Suppressor macrophage treated with lipopolysaccharide for 1 hour (primary cell): Measurements from ENCODE around the gene DEDD2.

Experiments used
- DNase-seq, 3 donors: peaks; one replicate each; pipeline ENCODE4 v3.0.0-alpha.2; 2020 to 2022

The DEDD2 gene

GRCh38 chr19:42169486-42170413, 47.7 kb downstream of the DEDD2 start:
- no peak for DNase-seq

- DNase-seq = no peak
Observed at GRCh38 chr19:42168206-42168605, 49.3 kb downstream of the DEDD2 start.

DNA sequence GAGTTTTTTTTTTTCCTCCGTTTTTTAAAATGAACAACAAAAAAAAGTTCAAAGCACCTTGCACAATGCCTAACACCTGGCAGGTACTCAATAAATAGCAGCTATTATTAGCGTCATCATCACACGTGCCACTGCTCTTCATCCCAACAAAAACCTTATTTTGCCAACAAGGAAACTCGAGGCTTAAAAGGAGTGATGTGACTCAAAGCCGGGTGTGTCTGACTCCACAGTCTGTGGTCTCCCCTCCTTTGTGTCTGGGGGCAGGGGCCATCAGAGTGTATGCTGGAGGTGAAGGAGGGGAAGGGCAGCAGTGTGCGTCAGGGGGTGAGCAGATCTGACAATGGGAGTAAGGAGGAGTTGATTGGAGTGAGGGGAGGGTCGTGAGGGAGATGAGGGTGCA, 51.2 kb downstream of the DEDD2 start:
- no peak for DNase-seq

GRCh38 chr19:42165146-42165545, 52.3 kb downstream of the DEDD2 start:
- DNase-seq = peak; percentile 75 to 84 (median 80)

- DNase-seq = no peak
Observed at GRCh38 chr19:42161616-42162263, 55.7 kb downstream of the DEDD2 start.

DNA sequence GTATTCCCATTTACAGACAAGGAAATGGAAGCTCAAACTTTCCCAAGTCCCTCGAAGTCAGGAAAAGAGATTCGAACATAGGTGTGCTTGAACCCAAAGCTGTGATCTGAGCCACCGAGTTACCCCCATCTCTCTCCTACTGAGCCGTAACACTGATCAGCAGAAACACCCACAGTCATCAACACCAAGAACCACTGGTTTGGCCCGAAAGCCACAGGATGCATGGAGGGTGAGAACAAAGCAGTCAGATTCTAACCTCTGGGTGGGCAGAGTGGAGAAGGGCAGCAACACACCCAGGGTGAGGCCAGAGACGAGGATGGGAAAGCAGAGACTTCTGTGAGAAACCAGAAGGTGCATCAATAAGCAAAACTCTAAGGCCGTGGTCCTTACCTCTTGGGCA, 57.5 kb downstream of the DEDD2 start:
- no peak for DNase-seq

GRCh38 chr19:42158926-42159325, 58.6 kb downstream of the DEDD2 start:
- no peak for DNase-seq

DNA sequence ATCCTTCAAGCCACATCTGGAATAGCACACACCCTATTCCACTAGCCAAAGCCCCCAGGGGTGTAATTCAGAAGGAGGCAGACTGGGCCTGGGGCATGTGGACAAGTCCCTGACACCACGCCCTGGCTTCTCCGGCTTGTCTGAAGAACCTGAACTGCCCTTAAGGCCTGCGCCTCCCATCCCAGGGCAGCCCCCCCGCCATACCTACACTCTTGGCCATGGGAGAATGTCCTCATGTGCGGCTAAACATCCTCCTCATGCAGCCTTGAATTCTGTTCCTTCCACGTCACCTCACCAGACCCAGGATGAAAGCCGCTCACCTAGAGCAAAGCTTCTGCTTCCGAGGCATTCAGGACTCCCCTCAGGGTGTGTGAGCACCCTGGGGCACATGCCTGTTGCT, 60.9 kb downstream of the DEDD2 start:
- no peak for DNase-seq

DNA sequence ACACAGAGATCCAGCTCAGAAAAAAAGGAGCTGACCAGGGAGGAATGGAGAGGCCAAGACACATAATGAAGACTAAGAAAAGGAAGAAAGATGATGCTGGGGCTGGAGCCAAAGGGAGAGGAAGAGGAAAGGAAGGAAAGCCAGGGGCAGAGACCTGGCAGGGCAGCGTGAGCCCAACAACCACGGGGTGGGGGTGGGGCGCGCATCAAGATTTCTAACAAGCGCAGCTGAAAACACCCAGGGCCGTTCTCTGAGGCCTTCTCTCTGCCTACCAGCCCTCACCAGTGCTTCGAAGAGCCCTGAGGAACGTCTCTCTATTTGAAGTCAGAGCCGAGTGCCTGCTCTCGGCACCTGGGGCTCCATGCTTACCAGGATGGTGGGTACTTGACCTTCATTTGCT, 61.7 kb downstream of the DEDD2 start:
- no peak for DNase-seq

- DNase-seq = no peak
Observed at GRCh38 chr19:42154471-42155323, 62.8 kb downstream of the DEDD2 start.

GRCh38 chr19:42153672-42154433, 63.6 kb downstream of the DEDD2 start:
- no peak for DNase-seq

GRCh38 chr19:42152910-42153671, 64.4 kb downstream of the DEDD2 start:
- no peak for DNase-seq

DNA sequence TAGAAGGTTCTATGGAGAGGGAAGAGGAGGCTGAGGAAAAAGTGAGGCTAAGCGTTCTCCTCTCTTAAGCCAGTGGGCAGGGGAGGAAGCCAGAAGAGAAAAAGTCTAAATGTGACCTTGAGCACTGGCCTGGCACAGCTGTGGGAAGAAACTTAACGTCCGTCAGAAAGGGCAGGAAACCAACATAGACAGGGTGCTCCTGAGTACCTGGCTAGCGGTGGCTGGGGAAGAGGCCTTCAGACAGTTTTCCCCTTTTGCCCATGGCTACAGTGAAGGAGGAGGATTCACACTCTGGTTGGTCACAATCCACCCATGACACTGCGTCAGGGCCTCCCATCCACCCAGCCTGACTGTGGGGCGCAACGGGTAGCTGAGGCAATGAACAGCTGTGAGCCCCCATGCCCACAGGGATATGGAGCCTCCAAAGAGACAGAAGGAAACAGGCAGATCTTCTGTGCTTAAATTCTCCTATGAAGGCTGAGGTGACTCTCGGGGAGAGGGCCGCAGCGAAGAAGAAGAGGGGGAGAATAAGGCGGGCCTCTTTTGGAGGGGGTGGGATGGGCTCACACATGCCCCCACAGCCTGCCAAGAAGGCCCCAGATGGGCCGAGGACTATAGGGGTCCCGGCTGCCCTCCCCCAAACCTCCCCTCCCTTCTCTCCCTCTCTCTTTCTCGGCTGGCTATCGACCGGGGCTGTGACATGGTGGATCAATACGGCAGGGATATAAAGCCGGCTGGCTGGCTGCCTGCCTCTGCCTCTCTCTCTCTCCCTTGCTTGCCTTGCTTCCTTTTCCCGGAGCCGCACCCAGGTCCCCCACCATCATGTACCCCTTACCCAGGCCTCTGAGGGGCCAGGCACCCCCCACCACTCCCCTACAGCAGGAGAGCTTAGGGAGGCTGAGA, 65.4 kb downstream of the DEDD2 start:
- no peak for DNase-seq

DNA sequence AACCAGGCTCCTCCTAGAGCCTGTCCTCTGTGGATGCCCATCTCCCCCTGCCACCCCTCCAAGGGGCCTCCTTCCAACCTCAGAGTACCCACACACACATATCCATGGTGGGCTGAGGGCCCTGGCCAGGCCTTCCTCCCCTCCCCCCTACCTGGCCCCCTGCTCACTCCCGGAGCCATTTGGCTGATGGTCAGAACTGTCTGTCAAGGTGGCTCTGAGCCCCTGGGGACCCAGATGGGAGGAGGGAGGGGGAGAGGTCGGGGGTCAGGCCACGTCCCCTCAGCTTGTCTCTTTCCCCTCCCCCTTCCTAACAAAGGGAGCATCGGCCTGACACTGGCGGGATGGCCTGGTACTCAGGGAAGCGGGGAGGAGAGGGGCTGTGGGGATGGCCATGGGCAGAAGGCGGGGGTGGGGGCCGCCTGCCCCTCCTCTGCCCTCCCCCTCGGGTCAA, 66.5 kb downstream of the DEDD2 start:
- no peak for DNase-seq

GRCh38 chr19:42150364-42150763, 67.1 kb downstream of the DEDD2 start:
- no peak for DNase-seq

DNA sequence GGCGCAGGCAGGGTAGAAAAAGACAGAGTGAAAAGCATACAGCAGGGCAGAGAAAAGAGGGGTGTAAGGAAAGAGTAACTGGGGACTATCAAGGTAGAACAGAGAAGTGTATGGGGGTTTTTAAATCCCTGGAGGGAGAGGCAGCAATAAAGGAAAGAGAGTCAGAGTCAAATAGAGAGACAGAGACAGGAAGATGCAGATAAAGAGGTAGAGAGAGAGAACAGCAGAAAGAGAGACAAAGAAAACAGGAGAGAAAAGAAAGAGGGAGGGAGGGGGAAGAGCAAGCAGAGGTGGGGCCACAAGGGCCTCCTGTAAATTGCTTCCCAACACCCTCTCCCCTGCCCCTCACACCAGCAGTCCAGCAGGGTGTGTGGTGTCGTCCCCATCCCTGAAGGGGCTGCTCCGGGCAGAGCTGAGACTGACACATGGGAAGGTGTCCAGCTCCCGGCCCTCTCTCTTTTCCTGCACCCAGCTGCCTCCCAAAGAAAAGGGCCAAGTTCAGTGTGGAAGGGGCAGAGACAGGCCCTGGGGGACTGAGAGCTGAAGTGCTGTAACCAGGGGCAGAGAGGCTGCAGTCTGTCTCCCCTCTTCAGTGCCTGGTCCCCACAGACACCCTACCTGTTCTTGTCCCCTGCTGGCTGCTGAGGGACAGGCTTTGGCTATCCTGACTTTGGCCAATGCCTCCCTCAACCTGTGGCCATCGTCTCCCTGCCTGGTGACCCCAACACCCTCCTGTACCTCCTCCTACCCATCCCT, 67.9 kb downstream of the DEDD2 start:
- no peak for DNase-seq
